Measurements from ENCODE around the gene GRAPL. TPM values are rescaled to one million over a fixed set of nuclear protein-coding genes. Genes with fewer than 3 reads are reported as not detected.
"Not testable (repeated sequence)": the region's sequence is repeated elsewhere in the genome, so short reads cannot be mapped to it uniquely, and the experiment has no call there.

GRAPL gene
- not detected for total RNA-seq

DNA sequence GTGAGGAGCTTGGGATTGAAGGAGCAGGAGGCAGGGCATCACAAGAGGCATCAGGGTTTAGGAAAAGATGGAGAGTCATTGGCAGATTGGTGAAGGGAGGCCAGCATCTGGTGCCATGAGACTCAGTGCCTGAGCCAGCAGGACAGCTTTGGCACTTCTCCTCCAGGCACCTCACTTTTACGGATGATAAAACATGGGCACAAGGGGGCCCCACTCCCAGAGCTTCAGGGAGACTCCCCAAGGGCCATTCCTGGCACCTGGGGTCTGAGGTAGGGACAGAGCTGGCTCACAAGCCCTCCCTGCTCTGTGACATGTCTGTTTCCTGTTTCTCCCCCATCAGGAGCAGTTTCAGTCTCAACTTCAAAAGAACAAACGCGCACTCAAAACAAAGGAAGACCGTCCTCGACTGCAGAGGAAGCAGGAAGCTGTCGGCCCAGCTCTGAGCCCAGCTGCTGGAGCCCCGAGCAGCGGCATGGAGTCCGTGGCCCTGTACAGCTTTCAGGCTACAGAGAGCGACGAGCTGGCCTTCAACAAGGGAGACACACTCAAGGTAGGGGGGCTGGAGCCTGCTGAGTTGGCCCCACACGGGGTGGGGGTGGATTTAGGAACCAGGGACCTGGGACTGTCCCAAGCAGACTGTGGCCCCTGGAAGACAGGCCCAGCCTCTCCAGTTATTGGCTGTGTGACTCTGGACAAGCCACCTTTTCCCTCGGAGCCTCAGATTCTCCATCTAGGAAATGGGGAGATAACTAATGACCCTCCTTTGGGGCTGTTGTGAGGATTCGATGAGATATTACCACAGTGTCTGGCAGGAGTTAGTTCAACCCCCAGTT lies at the start of gene GRAPL:
Gene GRAPL (plus strand): TSS at position 442 of the 833 bp plus-strand sequence. CDS start 31 bp downstream, at position 473.
- ATAC-seq: peak; percentile 20
- H3K4me1 ChIP-seq; H3K4me3 ChIP-seq; intact Hi-C loops (cut with DNase I); H3K27me3 ChIP-seq; DNase-seq; H3K9me3 ChIP-seq; H3K36me3 ChIP-seq (replicated peaks in 1 of 2; ENCODE audit: insufficient read depth in 1 of 2, low read depth in 2 of 2); H3K27ac ChIP-seq: not testable (repeated sequence)
- no CpG with 5 or more reads among the region's 14 CpGs for WGBS, 2 donors

DNA sequence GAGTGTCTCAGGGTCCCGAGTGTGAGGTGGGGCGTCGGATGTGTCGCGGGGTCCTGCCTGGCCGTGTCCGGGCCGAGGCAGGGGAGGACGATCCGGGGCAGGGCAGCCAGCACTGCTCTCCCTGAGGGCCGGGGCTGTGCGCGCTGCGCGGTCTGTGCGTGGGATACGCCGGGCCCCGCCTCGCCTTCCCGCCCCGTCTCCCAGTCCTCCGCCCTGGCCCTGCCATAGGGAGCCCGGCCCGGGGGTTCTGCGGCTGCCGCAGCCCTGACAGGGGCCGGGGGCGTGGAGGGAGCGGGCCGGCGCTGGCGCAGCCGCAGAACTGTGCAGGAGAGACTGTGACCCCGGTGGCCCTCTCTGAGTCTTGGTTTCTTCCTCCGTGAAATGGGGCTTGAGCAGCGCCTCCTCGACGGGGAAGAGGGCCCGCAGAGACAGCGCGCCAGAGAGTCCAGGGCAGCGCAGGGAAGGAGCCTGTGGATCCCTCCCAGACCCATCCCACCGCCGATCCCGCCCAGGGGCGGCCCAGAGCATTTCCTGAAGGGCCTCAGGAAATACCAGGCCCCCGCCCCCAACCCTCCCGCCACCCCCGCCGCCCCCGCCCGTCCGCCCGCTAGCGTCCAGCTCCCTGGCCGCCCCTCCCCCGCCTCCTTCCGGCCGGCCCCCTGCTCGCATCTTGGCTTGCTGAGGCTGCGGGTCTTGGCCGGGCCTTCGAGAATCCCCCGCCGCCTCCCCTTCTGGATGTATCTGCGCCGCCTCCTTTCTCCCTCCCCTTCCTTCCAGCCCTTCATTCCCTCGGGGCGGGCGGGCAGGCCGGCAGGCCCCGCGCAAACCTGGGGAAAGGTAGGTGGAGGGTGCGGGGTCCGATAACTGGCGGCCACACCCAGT lies 38.3 kb upstream of the GRAPL start:
- intact Hi-C loops (cut with DNase I); H3K27me3 ChIP-seq; H3K9me3 ChIP-seq; H3K36me3 ChIP-seq (replicated peaks in 1 of 2; ENCODE audit: insufficient read depth in 1 of 2, low read depth in 2 of 2); DNase-seq; H3K4me3 ChIP-seq; H3K4me1 ChIP-seq: not testable (repeated sequence)
- peak overlapping the region in 1 of 4 donors; percentile 50 for H3K27ac ChIP-seq
- WGBS, 2 donors: 1% methylated on average over 12 of the region's 77 CpGs; no CpG with 5 or more reads in 1 of the 2 donors
- peak; percentile 79 for ATAC-seq

DNA sequence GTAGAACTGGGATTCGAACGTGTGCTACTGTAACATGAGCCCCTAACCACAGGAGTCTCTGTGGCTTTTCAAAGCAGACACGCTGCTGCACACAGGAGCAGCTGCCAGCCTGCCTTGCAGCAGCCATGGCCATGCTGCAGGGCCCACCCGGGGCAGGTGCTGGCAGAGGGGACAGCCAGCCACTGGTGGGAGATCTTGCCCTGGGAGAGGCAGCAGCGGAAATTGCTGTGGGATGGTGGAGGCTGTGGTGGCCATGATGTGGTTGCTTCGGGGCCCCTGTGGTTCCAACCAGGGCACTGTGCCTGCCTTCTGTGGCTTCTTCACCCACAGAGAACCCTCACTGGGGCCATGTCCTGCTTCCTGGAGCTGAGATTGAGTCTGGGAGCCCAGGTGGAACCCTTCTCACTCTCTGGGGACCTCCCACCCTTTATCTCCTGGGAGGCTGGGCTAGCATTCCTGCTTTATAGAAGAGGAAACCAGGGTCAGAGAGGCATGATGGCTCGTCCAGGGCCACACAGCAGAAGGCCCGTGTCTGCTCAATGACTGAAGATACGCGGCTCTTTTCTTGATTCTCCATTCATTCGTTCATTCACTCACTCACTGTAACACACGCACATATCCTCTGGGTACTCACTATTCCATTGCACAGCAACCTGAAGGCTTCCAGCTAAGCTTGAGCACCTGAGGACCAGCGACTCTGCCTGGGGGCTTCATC lies 37.2 kb upstream of the GRAPL start:
- ATAC-seq; H3K27ac ChIP-seq; H3K4me1 ChIP-seq; DNase-seq; H3K27me3 ChIP-seq; H3K4me3 ChIP-seq; H3K9me3 ChIP-seq; H3K36me3 ChIP-seq (replicated peaks in 1 of 2; ENCODE audit: insufficient read depth in 1 of 2, low read depth in 2 of 2); intact Hi-C loops (cut with DNase I): not testable (repeated sequence)
- no CpG with 5 or more reads among the region's 13 CpGs for WGBS, 2 donors

DNA sequence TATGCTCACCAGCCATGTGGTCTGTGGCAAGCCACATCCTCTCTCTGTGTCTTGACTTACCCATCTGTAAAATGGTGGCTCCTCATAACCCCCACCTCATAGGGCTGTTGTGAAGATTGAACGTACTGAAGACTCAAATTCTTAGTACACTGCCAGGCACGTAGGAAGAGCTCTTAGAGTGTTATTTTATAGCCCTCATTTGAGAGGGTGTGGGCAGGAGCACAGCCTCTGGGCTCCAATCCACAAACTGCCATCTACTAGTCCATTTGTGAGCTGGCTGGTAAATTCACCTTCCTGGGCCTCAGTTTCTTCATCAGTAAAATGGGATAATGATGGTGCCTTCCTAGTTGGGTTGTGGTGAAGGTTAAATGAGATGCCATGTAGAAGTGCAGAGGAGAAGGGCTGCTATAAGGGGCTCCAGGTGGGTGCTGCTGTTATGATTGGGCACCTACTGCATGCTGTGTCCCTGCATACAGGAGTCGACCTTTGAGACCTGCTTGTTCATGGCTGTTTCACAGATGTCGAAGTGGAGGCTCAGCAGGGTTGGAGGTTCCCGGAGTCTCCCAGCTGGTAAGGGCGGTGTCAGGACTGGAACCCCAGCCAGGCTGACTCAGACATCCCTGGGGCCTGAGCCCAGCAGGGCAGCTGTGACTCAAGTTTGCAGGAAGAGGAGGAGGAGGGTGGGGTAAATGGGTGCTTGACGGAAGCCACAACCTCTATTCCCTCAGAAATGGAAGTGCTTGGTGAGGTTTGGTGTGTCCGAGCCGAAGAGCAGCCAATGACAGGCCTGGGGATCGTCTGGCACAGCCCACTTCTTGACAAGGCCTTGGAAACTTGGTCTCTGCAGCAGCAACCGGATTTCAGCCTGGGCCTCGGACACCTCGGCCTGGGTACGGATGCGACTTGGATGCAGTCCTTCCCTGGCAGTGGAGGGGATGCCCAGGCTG lies 34.4 kb upstream of the GRAPL start:
- peak in 1 of 4 donors; percentile 45 for DNase-seq
- intact Hi-C loops (cut with DNase I); ATAC-seq; H3K4me3 ChIP-seq; H3K4me1 ChIP-seq; H3K36me3 ChIP-seq (replicated peaks in 1 of 2; ENCODE audit: insufficient read depth in 1 of 2, low read depth in 2 of 2); H3K9me3 ChIP-seq; H3K27ac ChIP-seq; H3K27me3 ChIP-seq: not testable (repeated sequence)
- WGBS, 2 donors: 69% methylated on average over 11 of the region's 15 CpGs; no CpG with 5 or more reads in 1 of the 2 donors

DNA sequence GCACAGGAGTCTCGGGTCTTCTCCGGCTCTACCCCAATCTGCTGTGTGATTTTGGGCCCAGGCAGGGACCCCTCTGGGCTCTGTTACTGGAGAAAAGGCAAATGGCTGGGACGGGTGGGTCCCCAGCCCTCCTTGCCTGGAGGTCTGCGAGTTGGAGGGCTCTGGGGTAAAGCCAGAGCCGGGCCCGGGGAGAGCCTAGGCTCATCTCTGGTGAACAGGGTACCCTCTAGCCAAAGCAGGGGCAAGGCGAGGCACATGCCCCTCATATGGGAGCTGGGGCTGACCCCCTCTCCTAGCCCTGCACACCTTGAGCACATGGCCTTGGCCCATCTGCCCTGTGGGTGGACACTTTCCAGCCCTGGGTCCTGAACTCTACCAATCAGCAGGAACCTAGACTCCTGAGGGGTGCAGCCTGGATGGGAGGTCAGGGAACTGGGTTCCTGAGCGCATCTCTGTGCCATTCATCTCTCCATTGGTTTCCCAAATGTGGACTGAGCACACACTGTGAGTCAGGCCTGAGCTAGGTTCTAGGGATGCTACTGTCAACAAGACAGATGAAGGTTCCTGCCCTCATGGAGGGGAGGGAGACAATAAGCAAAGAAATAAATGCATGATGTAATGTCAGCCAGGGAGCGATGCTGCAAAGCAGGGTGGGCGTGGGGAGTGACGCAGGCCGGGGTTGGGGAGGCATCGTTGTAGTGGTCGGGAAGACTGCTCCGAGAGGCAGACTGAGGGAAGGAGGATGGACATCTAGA lies 33.5 kb upstream of the GRAPL start:
- 78% methylated on average over 7 of the region's 15 CpGs; no CpG with 5 or more reads in 1 of the 2 donors for WGBS, 2 donors
- intact Hi-C loops (cut with DNase I); H3K27ac ChIP-seq; H3K4me1 ChIP-seq; ATAC-seq; H3K9me3 ChIP-seq; H3K4me3 ChIP-seq; H3K36me3 ChIP-seq (replicated peaks in 1 of 2; ENCODE audit: insufficient read depth in 1 of 2, low read depth in 2 of 2); H3K27me3 ChIP-seq: not testable (repeated sequence)
- peak in 2 of 4 donors; percentile 3 to 9 for DNase-seq

DNA sequence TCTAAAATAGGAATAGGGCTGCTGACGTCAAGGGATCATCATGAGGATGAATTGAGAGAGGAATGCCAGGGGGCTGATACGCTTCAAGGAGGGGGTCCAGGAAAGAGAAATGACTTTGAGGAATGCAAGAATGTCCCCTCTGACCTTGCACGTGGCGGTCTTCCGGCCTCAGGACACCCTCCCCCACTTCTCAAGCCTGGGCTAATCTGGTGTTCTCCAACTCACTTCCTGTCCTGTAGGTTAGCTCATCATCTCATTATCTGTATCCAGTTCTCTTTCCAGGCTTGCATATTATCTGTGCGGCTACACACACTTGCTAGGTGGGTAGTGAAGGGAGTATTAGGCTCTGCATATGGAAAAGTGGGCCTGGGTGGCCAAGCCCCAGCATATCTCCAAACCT lies 18.9 kb upstream of the GRAPL start:
- intact Hi-C loops (cut with DNase I); DNase-seq; H3K27ac ChIP-seq; ATAC-seq; H3K9me3 ChIP-seq; H3K4me3 ChIP-seq; H3K36me3 ChIP-seq (replicated peaks in 1 of 2; ENCODE audit: insufficient read depth in 1 of 2, low read depth in 2 of 2); H3K27me3 ChIP-seq; H3K4me1 ChIP-seq: not testable (repeated sequence)
- 43% methylated on average over 4 of the region's 6 CpGs; no CpG with 5 or more reads in 1 of the 2 donors for WGBS, 2 donors

DNA sequence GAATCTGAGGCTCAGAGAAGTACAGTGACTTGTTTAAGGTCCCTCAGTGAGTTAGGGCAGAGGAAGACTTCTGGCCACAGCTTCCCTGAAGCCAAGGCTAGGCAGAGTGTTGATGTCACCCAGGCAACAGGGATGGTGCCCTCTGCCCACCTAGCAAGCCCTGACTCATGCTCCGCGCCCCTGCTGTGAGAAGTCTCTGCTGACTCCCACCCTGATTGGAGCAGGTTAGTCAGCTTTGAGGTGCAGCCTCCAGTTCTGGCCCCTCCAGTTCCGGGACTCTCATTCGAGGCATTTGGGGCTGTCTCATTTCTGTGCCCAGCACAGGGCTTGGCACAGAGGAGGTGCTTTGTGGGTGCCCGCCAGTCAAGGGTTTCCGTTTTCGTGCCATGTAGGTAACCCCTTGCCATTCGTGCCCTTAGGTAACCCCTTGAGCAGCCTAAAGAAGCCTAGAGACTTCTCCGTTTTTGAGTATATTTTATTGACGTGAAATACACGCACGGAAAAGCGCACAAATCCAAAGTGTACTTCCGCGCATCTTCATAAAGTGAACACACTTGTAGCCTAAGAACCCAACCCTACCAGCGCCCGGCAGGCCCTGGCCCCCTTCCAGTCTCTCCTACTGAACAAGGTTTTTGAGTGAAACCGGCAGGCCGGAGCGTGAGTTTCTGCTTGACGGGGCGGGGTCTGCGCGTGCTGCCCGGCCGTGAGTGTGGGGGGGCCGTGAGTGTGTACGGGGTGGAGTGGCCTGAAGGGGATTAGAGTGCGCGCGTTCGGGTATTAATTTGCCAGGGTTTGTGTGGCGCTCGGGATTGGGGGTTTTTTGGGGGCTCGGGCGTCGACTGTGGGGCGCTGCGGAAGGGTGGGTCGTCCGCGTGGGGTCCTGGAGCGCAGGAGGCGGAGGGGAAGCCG lies 16.9 kb upstream of the GRAPL start:
- H3K4me1 ChIP-seq; intact Hi-C loops (cut with DNase I); H3K27me3 ChIP-seq; DNase-seq; H3K36me3 ChIP-seq (replicated peaks in 1 of 2; ENCODE audit: insufficient read depth in 1 of 2, low read depth in 2 of 2); H3K4me3 ChIP-seq; H3K9me3 ChIP-seq: not testable (repeated sequence)
- peak; percentile 79 for ATAC-seq
- WGBS, 2 donors: no CpG with 5 or more reads among the region's 45 CpGs
- H3K27ac ChIP-seq: peak overlapping the region; percentile 58 to 92 (median 82)
